A549 (cell line): ENCODE data around the gene TRAPPC12.

ENCODE experiments used
- FOXS1 ChIP-seq: fragments of 250-450 bp; sonication (Bioruptor Pico); IDR thresholded peaks from 2 replicates; pipeline ENCODE4 v1.5.0; 2020; ENCODE audit warnings: mild to moderate bottlenecking, moderate library complexity
- HDAC2 ChIP-seq: fragments of 200-600 bp; sonication (generic); IDR thresholded peaks from 2 replicates; pipeline ENCODE4 v1.6.1; 2016
- MAFK ChIP-seq: fragments of 450-650 bp; IDR thresholded peaks from 2 replicates; pipeline ENCODE4 v1.6.1; 2014; ENCODE audit not compliant: partially characterized antibody
- MAZ ChIP-seq: fragments of 150-350 bp; IDR thresholded peaks from 2 replicates; pipeline ENCODE4 v1.6.1; 2014; ENCODE audit warnings: antibody characterized with exemption, low read depth, low read length, borderline replicate concordance
- MYC ChIP-seq: IDR thresholded peaks from 2 replicates; pipeline ENCODE4 v1.6.1; 2012; ENCODE audit warnings: mild to moderate bottlenecking, inconsistent platforms, low read length, improper control_type of control experiment, borderline replicate concordance
- NR3C1 ChIP-seq: fragments of >200 bp; sonication (Bioruptor Twin); formaldehyde crosslinking; IDR thresholded peaks from 3 replicates; pipeline ENCODE4 v1.6.1; 2017
- POLR2A ChIP-seq: IDR thresholded peaks from 2 replicates; pipeline ENCODE4 v1.6.1; 2012; ENCODE audit warnings: mild to moderate bottlenecking, low read length
- TF ChIP-seq, protein P1 (sequence below): fragments of >200 bp; sonication (Bioruptor Twin); formaldehyde crosslinking; IDR thresholded peaks from 3 replicates; pipeline ENCODE4 v1.5.1; 2016

DNA sequence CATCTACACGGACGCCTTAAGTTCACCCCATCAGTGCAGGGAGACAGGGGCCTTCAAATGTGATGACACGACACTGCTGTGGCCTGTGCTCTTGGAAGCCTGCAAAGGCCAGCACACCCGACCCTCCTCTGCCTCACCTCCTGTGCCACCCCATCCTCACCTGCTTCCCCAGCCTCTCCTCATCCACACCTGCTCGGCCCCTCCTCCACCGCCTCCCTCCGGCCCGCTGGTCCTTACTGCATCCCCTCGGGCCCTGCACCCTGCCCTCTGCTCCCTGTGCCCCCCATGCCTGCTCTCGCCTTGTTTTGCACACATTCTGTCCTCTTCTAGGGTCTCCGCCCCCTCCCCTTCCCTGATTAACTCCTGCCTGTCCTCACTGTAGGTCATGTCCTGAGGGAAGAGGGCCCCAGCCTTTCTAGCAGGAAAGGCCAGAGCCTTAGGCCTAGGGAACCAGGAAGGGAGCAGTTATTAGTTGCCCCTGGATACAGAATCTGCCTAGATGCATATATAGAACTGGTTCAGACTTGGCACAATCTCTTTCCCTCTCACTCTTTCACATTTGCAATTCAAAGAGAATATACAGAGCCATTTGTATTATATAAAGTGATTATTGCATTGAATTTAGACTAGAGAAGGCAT, 39.4 kb downstream of the TRAPPC12 start:
- no peak for TF ChIP-seq HDAC2
- no peak for TF ChIP-seq MYC
- TF ChIP-seq, protein P1, sequence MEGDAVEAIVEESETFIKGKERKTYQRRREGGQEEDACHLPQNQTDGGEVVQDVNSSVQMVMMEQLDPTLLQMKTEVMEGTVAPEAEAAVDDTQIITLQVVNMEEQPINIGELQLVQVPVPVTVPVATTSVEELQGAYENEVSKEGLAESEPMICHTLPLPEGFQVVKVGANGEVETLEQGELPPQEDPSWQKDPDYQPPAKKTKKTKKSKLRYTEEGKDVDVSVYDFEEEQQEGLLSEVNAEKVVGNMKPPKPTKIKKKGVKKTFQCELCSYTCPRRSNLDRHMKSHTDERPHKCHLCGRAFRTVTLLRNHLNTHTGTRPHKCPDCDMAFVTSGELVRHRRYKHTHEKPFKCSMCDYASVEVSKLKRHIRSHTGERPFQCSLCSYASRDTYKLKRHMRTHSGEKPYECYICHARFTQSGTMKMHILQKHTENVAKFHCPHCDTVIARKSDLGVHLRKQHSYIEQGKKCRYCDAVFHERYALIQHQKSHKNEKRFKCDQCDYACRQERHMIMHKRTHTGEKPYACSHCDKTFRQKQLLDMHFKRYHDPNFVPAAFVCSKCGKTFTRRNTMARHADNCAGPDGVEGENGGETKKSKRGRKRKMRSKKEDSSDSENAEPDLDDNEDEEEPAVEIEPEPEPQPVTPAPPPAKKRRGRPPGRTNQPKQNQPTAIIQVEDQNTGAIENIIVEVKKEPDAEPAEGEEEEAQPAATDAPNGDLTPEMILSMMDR = no peak
- no peak for TF ChIP-seq MAZ
- TF ChIP-seq NR3C1 = no peak
- TF ChIP-seq POLR2A = no peak
- no peak for TF ChIP-seq FOXS1 (CRISPR knock-in tag)
- TF ChIP-seq MAFK = no peak
